ENCODE results near the gene TMEM37. TPM values are rescaled to one million over a fixed set of nuclear protein-coding genes. Genes with fewer than 3 reads are reported as not detected.

The TMEM37 gene
- total and polyA plus RNA-seq, 2 of the 8 experiments (the other 6 are each of a cell fraction or from before 2014, with no cell fraction given) = 11.0 to 16.2 TPM

GRCh38 chr2:119384971-119385370 lies 46.7 kb upstream of the TMEM37 start:
- 72% methylated on average over 4 of the region's 4 CpGs; no CpG with 5 or more reads in 1 of the 2 experiments for WGBS, 2 experiments (ENCODE audit: extremely low coverage in 1 of 2, insufficient coverage in 1 of 2, insufficient read length in 1 of 2, insufficient replicate concordance in 2 of 2, low coverage in 1 of 2, low lambda C conversion rate in 2 of 2, missing lambda C conversion rate in 1 of 2)
- POLR2A ChIA-PET (ENCODE audit: partially characterized antibody) = no interaction called here
- no peaks in the 10 kb centered on the region for H3K23me2 ChIP-seq (ENCODE audit: low read depth, low read length)
- H3K14ac ChIP-seq (ENCODE audit: insufficient read length) = no peak overlapping the region
- no peak overlapping the region for H2BK120ac ChIP-seq (replicated peaks; ENCODE audit: low read depth, low read length)
- no peaks in the 10 kb centered on the region for H3K79me2 ChIP-seq (ENCODE audit: control insufficient read depth in 1 of 2, insufficient read depth in 2 of 2, low read length in 2 of 2)
- H3K56ac ChIP-seq (replicated peaks; ENCODE audit: insufficient read length, low read depth, low read length) = no peak overlapping the region
- H2BK12ac ChIP-seq (ENCODE audit: low read depth, low read length) = no peak overlapping the region
- no peaks in the 10 kb centered on the region; the same call in 1 of the 2 replicates for H3K79me1 ChIP-seq (ENCODE audit: low read depth, low read length)
- FAIRE-seq (no peak), DNase-seq (ENCODE audit: low read depth in 1 of 2, low spot score in 2 of 2) (no peak)
- no peaks in the 10 kb centered on the region for H3K36me3 ChIP-seq (ENCODE audit: control insufficient read depth in 2 of 4, insufficient read depth in 4 of 4, low read length in 3 of 4)
- no peak overlapping the region for H2BK20ac ChIP-seq (ENCODE audit: low read length)
- CTCF ChIA-PET (ENCODE audit: partially characterized antibody) = interaction anchor here (1.0 to 1.6 kb wide), 4 partner anchors 13 to 100 kb away, joined by 3 to 7 read pairs (median 3); no protein-coding TSS in a partner anchor
- H4K8ac ChIP-seq (ENCODE audit: extremely low read depth, insufficient read depth, low read length) = no peak overlapping the region
- no peak overlapping the region for H3K4me2 ChIP-seq (ENCODE audit: insufficient read depth in 1 of 2, low read depth in 2 of 2, low read length in 2 of 2)
- no peak overlapping the region for H4K5ac ChIP-seq (ENCODE audit: insufficient read length, low read depth, low read length)
- H3K27ac ChIP-seq (ENCODE audit: low read depth, low read length) = no peak overlapping the region
- H3K9ac ChIP-seq (replicated peaks in 1 of 4; ENCODE audit: extremely low read depth in 1 of 4, low read depth in 3 of 4, low read length in 3 of 4) = no peak overlapping the region
- no peak overlapping the region for H2AFZ ChIP-seq (ENCODE audit: low read length)
- no peaks in the 10 kb centered on the region for H4K20me1 ChIP-seq (replicated peaks in 1 of 2; ENCODE audit: control insufficient read depth in 1 of 2, insufficient read depth in 2 of 2, low read length in 2 of 2)
- H3K27me3 ChIP-seq (replicated peaks in 1 of 4; ENCODE audit: control insufficient read depth in 3 of 4, extremely low read depth in 1 of 4, insufficient read depth in 3 of 4, low read length in 3 of 4) = no peaks in the 10 kb centered on the region
- H3K4me1 ChIP-seq (replicated peaks in 1 of 4; ENCODE audit: control insufficient read depth in 3 of 4, insufficient read depth in 4 of 4, low read length in 3 of 4) = peaks cover 0 to 4% (median 3%) of the 10 kb centered on the region in 4 experiments; a peak in 2 of 7 replicates
- H3K18ac ChIP-seq (ENCODE audit: extremely low read depth, low read length) = no peak overlapping the region
- no peak overlapping the region for H2BK5ac ChIP-seq (ENCODE audit: low read depth, low read length)
- H3K4me3 ChIP-seq (ENCODE audit: extremely low read depth in 1 of 4, insufficient read depth in 2 of 4, low read depth in 3 of 4, low read length in 4 of 4) = no peak overlapping the region
- no peak overlapping the region for H3K23ac ChIP-seq (ENCODE audit: insufficient read length)
- TF ChIP-seq, protein P1, sequence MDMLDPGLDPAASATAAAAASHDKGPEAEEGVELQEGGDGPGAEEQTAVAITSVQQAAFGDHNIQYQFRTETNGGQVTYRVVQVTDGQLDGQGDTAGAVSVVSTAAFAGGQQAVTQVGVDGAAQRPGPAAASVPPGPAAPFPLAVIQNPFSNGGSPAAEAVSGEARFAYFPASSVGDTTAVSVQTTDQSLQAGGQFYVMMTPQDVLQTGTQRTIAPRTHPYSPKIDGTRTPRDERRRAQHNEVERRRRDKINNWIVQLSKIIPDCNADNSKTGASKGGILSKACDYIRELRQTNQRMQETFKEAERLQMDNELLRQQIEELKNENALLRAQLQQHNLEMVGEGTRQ (IDR thresholded peaks at IDR 0.05; ENCODE audit: low read length) = no peak
- TF ChIP-seq TAF1 (IDR thresholded peaks at IDR 0.05; ENCODE audit: low read depth, low read length) = no peak
- TF ChIP-seq HDAC2 (IDR thresholded peaks at IDR 0.05; ENCODE audit: borderline replicate concordance in 1 of 2, low read depth in 2 of 2, low read length in 2 of 2) = no peak
- no peak for TF ChIP-seq TBP (IDR thresholded peaks at IDR 0.05; ENCODE audit: low read depth, low read length)
- no peak overlapping the region for H4K91ac ChIP-seq (replicated peaks; ENCODE audit: insufficient read length, low read length)
- no peak overlapping the region for H2AK5ac ChIP-seq (ENCODE audit: low read depth, low read length)
- H3K9me3 ChIP-seq (ENCODE audit: insufficient read depth in 2 of 2, low read depth in 1 of 2, low read length in 1 of 2) = no peaks in the 10 kb centered on the region; a peak in 1 of 4 replicates
- no peak overlapping the region for H2BK15ac ChIP-seq (ENCODE audit: low read length)
- no peak overlapping the region for H3K4ac ChIP-seq (replicated peaks; ENCODE audit: insufficient read length, low read depth, low read length)
